ENCODE results near the gene CXADR.
A peak's percentile ranks its signal among the peaks of the same experiment; 100 is the strongest.
"Not testable (repeated sequence)": the region's sequence is repeated elsewhere in the genome, so short reads cannot be mapped to it uniquely, and the experiment has no call there.

CXADR gene

DNA sequence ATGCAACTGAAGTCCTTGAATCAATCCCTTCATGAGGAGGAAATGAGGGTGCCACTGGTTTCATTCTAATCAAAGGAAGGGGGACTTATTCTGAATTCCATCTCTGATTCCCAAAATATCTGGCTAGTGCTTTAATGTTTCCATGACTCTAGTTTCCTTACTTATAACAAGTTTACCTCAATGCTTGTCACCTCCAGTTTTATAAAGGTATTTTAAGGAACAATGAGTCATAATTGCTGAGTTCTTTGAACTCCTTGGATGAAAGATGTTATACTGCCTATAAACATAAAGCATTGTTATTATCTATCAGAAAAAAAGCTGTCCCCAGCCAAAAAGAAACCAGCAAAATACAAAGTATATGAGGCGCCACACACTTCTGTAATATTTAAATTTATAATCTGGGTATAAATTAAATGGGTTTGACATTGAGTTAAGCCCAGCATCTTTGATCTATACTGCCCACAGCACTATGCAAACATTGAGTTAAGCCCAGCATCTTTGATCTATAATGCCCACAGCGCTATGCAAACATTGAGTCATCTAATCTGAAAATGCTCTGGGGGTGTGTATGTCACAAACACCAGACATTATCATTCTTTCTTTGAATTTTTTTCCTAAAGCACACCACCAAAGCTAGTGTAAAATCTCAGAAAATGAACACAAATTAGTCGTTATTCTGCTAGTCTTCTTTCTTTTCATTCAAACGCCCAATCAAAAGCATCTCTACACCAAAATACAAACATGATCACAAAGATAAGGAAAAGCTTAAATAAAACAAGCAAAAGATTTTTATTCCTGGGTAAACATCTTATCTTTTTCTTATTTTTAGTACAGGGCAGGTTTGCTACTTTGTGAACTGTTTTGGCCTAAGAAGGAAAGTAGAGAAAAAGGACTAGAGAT, 11.5 kb upstream of the CXADR start:
- no peak for DNase-seq

DNA sequence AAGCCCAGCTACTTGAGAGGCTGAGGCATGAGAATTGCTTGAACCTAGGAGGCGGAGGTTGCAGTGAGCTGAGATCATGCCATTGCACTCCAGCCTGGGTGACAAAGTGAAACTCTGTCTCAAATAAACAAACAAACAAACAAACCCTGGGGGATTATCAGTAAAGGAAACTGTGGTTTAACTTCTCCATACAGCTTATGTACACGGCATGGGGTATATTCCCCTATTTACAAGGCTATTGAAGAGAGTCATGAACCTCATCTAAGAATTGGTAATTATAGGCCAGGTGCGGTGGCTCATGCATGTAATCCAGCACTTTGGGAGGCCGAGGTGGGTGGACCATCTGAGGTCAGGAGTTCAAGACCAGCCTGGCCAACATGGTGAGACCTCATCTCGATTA, 9.9 kb upstream of the CXADR start:
- DNase-seq = not testable (repeated sequence)

DNA sequence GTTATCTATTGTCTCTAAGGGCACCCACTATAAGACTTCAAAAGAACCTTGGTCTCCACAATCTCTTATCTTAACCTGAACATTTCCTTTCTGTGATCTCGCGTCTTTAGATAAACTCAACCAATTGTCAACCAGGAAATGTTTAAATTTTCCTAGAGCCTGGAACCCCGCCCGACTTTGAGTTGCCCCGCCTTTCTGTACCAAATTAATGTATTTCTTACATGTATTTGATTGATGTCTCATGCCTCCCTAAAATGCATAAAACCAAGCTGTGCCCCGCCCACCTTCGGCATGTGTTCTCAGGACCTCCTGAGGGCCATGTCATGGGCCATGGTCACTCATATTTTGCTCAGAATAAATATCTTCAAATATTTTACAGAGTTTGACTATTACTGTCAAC, 5.9 kb upstream of the CXADR start:
- no peak for DNase-seq

DNA sequence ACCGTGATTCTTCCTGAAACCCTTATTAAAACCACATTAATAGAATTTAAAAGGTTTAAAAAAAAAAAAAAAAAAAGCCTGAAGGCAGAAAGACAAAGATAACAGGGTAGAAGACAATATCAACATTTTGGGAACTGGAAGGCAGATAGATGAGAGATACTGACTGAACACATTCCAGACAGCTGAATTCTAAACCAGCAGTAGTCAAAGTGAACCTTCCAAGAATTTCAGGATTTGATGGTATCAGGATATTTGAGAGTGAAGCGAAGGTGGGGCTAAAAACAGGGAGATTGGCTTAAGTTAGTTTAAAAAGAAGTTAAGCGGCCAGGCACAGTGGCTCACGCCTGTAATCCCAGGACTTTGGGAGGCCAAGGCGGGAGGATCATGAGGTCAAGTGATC, 5.3 kb upstream of the CXADR start:
- no peak for DNase-seq

DNA sequence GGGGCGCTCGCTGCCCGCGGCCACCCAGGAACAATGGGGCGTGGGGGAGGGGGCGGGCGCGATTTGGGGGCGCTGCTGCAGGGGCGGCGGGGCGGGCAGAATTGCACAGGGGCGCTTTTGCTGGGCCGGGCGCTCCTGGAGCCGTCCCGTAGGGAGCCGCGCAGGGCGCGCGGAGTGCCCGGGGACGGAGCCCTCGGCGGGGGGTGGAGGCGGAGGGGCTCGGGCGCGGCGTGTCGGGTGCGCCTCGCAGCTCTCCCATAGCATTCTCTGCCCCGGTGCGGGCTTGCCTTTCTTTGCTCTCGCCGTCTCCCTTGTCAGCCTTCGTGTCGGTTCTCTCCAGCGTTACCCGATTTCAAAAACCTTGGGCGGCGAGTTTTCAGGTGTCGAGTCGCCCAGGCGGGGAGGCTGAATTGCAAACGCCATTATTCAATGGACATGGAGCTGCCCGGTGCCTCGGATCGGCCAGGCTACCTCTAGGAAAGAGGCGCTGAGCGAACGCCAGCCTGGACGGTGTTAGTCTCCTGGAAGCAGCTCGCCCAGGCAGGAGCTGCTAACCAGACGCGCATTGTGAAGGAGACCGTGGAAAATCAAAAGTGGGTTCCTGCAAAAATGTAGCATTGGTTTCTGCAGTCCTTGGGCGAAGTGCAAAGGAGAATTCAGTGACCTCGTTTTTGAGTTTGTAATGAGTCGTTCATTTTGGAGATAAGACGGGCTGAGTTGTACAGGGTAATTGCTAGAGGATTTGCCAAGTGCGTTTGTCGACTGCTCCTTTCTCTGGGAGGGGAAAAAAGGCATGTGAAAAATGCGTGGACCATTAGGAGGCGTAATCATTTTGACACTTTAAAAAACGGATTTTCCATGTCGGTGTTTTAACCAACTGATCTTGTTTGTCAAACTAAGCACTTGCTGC, 626 bp downstream of the CXADR start:
- DNase-seq = peak in 40 of 56 donors; percentile 11 to 80 (median 42)

GRCh38 chr21:17514124-17514845, 1.4 kb downstream of the CXADR start:
- peak in 1 of 56 donors; percentile 10 for DNase-seq

DNA sequence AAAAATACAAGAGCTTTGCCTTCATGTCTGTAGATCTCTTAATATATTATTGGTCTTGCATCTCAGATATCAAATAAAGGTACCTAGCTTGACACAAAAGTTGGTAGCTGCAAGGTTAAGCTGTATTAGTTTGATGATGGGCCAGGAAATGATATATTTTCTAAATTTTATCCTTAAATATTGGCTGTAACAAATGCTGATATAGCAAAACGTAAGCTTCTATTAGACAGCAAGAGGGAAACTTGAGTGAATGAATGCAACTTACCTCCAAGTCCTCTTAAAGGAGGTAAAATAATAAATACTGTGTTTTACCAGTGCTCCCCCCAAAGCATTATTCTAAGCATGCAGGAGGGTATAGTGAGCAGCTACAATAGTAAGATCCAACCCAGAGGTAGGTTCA, 4.2 kb downstream of the CXADR start:
- DNase-seq = not testable (repeated sequence)

DNA sequence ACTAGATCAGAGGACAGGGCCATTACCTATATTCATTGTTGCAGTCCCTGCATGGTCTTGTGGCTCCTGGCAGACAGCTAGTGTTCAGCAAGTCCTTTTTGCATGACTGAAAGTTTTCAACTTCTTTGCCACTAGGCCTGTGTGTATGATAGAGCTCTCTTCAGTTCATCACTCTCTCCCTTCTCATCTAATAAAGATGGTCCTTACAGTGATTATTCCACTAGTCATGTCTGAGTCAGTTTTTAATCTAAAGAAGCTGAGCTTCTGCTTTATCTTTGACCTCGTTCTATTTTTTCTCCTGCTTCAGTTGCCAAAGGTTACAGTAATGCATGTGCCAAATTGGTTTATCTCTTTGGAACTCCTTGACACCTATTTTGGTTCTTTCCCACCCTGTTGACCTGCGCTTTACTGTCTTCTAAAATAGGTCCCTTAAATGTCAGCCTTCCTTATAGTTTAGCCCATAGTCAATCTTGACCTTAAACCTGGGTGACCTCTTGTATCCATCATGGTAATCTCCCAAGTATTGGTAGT, 6.4 kb downstream of the CXADR start:
- no peak for DNase-seq

- DNase-seq = no peak
Measured at GRCh38 chr21:17519965-17520609, 7.2 kb downstream of the CXADR start.

- no peak for DNase-seq
Measured at GRCh38 chr21:17523007-17523451, 10.2 kb downstream of the CXADR start.

DNA sequence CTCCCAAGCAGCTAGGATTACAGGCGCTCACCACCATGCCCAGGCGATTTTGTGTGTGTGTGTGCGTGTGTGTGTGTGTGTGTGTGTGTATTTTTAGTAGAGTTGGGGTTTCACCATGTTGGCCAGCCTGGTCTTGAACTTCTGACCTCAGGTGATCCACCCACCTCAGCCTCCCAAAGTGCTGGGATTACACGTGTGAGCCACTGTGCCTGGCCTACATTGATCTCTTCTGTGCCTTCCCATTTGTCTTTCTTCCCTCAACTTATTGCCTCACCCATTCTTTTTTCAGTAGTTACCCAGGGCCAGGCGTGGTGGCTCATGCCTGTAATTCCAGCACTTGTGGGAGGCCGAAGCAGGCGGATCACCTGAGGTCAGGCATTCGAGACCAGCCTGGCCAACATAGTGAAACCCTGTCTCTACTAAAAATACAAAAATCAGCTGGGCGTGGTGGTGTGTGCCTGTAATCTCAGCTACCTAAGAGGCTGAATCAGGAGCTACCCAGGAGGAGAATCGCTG, 11.2 kb downstream of the CXADR start:
- not testable (repeated sequence) for DNase-seq

GRCh38 chr21:17524635-17525034, 11.8 kb downstream of the CXADR start:
- no peak for DNase-seq

GRCh38 chr21:17526776-17527175, 13.9 kb downstream of the CXADR start:
- DNase-seq = no peak

DNA sequence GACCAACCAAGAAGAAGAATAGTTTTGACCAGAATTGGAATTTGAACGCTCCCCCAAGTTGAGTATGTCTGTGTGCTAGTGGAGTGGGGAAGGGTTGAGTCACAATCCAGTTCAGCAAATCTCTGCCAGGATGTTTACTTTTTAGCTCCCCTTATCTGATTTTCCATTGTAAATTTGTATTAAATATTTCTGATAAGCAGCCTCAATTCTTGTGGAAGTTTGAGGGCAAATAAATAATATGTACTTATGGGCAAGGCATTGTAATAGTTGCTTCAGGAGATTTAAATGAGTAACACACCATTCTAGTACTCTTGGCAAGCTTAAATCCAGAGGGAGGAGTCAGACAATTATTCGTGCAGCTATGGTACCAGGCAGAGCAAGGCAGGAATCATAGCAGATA, 14.4 kb downstream of the CXADR start:
- DNase-seq = no peak

DNA sequence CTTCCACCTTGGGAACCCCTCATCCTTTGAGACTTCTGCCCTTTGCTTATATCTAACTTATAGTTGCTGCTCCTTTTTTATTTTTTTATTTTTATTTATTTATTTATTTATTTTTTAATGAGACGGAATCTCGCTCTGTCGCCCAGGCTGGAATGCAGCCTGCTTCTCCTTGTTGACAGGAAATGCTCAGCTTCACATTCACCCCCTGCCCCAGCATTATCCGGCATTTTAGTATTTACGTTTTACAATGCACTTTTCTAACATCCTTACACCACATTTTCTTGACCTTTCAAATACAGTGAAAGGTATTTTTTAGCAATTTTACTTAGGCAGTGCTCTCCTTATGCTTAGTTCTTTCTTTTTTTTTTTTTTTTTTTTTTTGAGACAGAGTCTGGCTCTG, 14.9 kb downstream of the CXADR start:
- no peak for DNase-seq

DNA sequence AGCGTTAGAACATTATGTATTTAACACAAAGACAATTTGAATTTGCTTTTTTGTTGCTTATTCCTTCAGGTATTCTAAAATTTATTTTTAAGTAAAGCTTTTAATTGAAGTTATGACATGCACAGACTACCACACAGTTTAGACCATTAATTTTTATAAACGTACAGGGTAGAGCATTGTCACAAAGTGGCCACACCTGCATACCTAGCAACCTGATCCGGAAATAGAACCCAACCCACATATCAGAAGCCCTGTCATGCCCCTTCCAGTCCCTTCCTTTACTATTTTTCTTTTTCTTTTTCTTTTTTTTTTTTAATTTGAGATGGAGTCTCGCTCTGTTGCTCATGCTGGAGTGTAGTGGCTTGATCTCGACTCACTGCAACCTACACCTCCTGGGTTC, 16.8 kb downstream of the CXADR start:
- no peak for DNase-seq

DNA sequence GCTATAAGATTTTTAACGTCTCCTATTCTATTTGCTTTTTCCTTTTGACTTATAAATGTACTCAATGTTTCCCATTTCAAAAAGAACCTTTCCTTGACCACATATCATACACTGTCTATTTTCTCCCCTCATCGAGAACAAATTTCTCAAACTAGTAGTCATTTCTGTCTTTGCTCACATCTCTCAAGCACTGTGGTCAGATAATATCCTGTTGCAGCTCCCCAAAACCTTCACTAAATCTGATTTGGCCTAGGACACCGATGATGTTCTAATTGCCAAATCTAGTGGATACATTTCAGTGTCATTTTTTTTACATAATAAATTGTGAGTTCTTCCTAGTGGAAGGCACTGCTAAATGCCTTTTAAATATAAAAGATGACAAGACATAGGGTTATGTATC, 19.4 kb downstream of the CXADR start:
- no peak for DNase-seq

DNA sequence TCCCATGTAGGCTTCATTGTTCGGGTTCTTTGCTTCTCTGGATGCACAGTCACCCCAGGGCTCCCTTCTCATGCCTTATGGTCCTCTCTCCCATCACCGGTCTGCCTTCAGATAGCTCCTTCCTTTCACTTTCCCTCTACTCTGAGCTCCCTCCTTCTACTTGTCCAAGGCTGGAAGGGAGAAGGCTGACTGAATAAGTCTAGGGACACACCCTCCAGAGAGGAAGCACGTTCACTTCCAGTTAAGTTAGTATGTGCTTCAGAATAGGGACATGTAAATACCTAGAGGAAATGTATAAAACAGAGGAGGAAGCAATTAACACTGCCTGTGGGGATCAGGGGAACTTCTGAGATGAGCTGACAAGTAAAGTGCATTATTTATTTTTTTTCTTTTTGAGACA, 23.5 kb downstream of the CXADR start:
- DNase-seq = no peak

GRCh38 chr21:17537299-17537698, 24.5 kb downstream of the CXADR start:
- no peak for DNase-seq

DNA sequence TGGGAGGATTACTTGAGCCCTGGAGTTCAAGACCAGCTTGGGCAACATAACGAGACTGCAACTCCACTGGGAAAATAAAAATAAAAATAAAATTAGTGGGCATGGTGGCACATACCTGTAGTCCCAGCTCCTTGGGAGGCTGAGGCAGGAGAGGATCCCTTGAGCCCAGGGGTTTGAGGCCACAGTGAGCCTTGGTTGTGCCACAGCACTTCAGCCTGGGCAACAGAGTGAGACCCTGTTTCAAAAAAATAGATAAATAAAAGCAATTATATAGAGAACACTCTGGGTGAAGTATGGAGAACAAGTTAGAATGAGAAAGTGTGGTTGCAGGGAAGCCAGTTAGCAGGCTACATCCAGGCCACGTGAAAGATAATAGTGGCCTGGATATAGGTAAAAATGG, 25.7 kb downstream of the CXADR start:
- DNase-seq = no peak

GRCh38 chr21:17539323-17539722, 26.5 kb downstream of the CXADR start:
- DNase-seq = no peak

Measured in amygdala (tissue), 56 donors.